ENCODE measurements around the gene DAP. TPM values are rescaled to one million over a fixed set of nuclear protein-coding genes. Genes with fewer than 3 reads are reported as not detected.

Gene DAP
- total RNA-seq, 1 experiment from 2014 or later: 279 TPM

- Histone ChIP-seq H3K4me1 (replicated peaks; ENCODE audit: insufficient read depth) (no peaks in the 10 kb centered on the region), H3K27ac (no peak overlapping the region), H3K4me2 (no peak overlapping the region), H2AFZ (no peak overlapping the region), H3K9me3 (ENCODE audit: insufficient read depth, low read depth) (no peaks in the 10 kb centered on the region), H3F3A (ENCODE audit: insufficient read depth, low read depth) (no peaks in the 10 kb centered on the region), H3K27me3 (ENCODE audit: insufficient read depth, low read depth) (no peaks in the 10 kb centered on the region), H3K9me2 (ENCODE audit: insufficient read depth) (no peaks in the 10 kb centered on the region), H3K79me2 (ENCODE audit: low read depth) (no peaks in the 10 kb centered on the region), H4K20me1 (ENCODE audit: insufficient read depth) (no peaks in the 10 kb centered on the region), H3K36me3 (ENCODE audit: low read depth) (no peaks in the 10 kb centered on the region), H3K4me3 (no peak overlapping the region)
- intact Hi-C loops (cut with micrococcal nuclease; ENCODE audit: unreplicated experiment): no loop called here
- ChIA-PET POLR2A (ENCODE audit: unreplicated experiment) (no interaction called here), CTCF (no interaction called here)
- no TSS peak for BruUV-seq (replicated peaks)
- no peak for DNase-seq
- TF ChIP-seq EZH2 (IDR thresholded peaks at IDR 0.05; ENCODE audit: low read depth) (no peak), CTCF (conservative IDR thresholded peaks at IDR 0.05) (no peak)
These were observed 99.0 kb downstream of the DAP start for GRCh38 chr5:10662083-10662482.

GRCh38 chr5:10661401-10661800 is 99.6 kb downstream of the DAP start:
- BruUV-seq (replicated peaks): no TSS peak
- TF ChIP-seq EZH2 (IDR thresholded peaks at IDR 0.05; ENCODE audit: low read depth): no peak
- TF ChIP-seq CTCF (conservative IDR thresholded peaks at IDR 0.05): no peak

GRCh38 chr5:10660720-10661387 is 100.2 kb downstream of the DAP start:
- Histone ChIP-seq H3K4me2 (no peak overlapping the region), H3K36me3 (ENCODE audit: low read depth) (no peaks in the 10 kb centered on the region), H3K27me3 (ENCODE audit: insufficient read depth, low read depth) (no peaks in the 10 kb centered on the region), H4K20me1 (ENCODE audit: insufficient read depth) (no peaks in the 10 kb centered on the region), H3F3A (ENCODE audit: insufficient read depth, low read depth) (no peaks in the 10 kb centered on the region), H3K9me3 (ENCODE audit: insufficient read depth, low read depth) (no peaks in the 10 kb centered on the region), H3K9me2 (ENCODE audit: insufficient read depth) (no peaks in the 10 kb centered on the region), H3K27ac (no peak overlapping the region), H3K79me2 (ENCODE audit: low read depth) (no peaks in the 10 kb centered on the region), H3K4me3 (no peak overlapping the region), H2AFZ (no peak overlapping the region), H3K4me1 (replicated peaks; ENCODE audit: insufficient read depth) (peaks cover 1% of the 10 kb centered on the region; the same call in 1 of the 2 replicates)
- POLR2A ChIA-PET (ENCODE audit: unreplicated experiment): no interaction called here
- no TSS peak for BruUV-seq (replicated peaks)
- CTCF ChIA-PET: no interaction called here
- no peak for TF ChIP-seq CTCF (conservative IDR thresholded peaks at IDR 0.05)
- no peak for TF ChIP-seq EZH2 (IDR thresholded peaks at IDR 0.05; ENCODE audit: low read depth)
- intact Hi-C loops (cut with micrococcal nuclease; ENCODE audit: unreplicated experiment): no loop called here
- DNase-seq: no peak

More at GRCh38 chr5:10661401-10661800, 99.6 kb downstream of the DAP start:
- no peaks in the 10 kb centered on the region for H3K27me3 ChIP-seq (ENCODE audit: insufficient read depth, low read depth)
- no peaks in the 10 kb centered on the region for H3K9me3 ChIP-seq (ENCODE audit: insufficient read depth, low read depth)
- no peaks in the 10 kb centered on the region for H3K4me1 ChIP-seq (replicated peaks; ENCODE audit: insufficient read depth)
- no peak overlapping the region for H2AFZ ChIP-seq
- no peaks in the 10 kb centered on the region for H3F3A ChIP-seq (ENCODE audit: insufficient read depth, low read depth)
- ChIA-PET POLR2A (ENCODE audit: unreplicated experiment) (no interaction called here), CTCF (no interaction called here)
- no peaks in the 10 kb centered on the region for H3K9me2 ChIP-seq (ENCODE audit: insufficient read depth)
- H3K4me2 ChIP-seq: no peak overlapping the region
- H3K4me3 ChIP-seq: no peak overlapping the region
- intact Hi-C loops (cut with micrococcal nuclease; ENCODE audit: unreplicated experiment): no loop called here
- DNase-seq: no peak
- no peaks in the 10 kb centered on the region for H4K20me1 ChIP-seq (ENCODE audit: insufficient read depth)
- H3K36me3 ChIP-seq (ENCODE audit: low read depth): no peaks in the 10 kb centered on the region
- no peaks in the 10 kb centered on the region for H3K79me2 ChIP-seq (ENCODE audit: low read depth)
- H3K27ac ChIP-seq: no peak overlapping the region

All from PC-9 (cell line).